CD4-positive, alpha-beta T cell treated with Interferon alpha-2 for 1 hour (primary cell): ENCODE measurements around the gene PLA2G4D.
A peak's percentile ranks its signal among the peaks of the same experiment; 100 is the strongest.

Source experiments
- DNase-seq, 2 donors: peaks; one replicate each; pipeline ENCODE4 v3.0.0-alpha.2; 2020 to 2022

Gene PLA2G4D

GRCh38 chr15:42089942-42090341 is 4.4 kb downstream of the PLA2G4D start:
- no peak for DNase-seq

- no peak for DNase-seq
Measured at GRCh38 chr15:42088801-42089640, 5.3 kb downstream of the PLA2G4D start.

DNA sequence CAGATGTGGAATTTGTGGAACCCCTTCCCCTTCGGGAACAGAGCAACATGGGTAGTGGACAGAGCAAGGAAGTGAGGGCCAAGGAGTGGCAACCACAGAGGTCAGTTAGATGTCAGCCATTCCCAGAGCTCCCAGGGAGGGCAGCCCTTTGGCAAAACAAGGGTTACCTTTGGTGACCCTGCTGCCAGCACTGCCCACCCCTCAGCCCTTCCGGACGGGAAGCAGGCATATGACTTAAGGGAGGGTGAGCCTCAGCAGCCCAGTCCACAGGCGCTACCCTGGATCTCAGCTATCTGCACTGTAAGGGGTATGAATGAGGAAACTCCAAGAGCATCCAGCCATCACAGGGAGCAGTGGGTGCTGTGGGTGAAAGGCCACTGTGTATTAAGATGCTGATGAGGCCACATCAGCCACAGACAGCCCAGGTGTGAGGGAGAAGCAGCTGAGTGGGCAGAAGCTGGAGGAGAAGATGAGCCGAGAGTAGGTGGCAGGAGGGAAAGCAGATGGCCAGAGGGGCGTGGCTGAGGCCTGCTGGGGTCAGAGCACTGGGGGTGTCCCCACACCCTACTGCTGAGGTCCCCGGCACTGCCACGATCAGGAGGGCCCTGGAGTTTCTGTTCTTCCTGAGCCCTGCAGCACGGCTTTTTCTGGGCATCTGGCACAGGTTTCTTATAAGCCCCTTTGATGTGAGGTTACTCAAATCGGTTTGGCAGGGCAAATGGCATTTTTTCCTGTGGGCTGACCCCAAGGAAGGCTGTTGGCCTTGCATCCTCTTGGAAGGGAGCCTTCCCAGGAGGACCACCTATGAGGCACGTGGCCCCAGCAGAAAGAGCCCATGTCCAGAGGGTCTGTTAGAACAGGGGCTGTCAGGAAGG is 6.2 kb downstream of the PLA2G4D start:
- DNase-seq, result no peak

GRCh38 chr15:42087460-42087859 is 6.9 kb downstream of the PLA2G4D start:
- no peak for DNase-seq

DNA sequence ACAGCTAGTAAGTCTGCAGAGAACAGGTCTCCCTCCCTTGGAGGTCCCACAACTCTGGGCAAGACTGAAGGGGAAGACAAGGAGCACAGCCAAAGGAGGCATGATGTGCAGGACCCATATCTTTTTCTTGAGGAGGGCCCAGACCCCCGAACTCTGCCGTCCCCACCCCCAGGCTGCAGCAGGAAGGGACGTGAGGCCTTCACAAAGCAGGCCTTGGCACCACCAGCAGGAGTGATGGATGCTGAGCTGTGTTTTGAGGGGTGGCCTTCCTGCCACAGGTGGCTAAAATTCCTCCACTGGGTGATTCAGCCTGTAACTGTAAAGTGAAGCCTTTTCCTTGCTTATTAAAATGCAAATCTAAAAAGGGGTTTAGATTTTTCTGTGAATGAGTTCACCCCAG is 8.6 kb downstream of the PLA2G4D start:
- DNase-seq, result no peak

GRCh38 chr15:42085236-42085605 is 9.1 kb downstream of the PLA2G4D start:
- DNase-seq, result no peak

- peak; percentile 44 to 48 for DNase-seq
Measured at GRCh38 chr15:42084465-42085235, 9.7 kb downstream of the PLA2G4D start.

DNA sequence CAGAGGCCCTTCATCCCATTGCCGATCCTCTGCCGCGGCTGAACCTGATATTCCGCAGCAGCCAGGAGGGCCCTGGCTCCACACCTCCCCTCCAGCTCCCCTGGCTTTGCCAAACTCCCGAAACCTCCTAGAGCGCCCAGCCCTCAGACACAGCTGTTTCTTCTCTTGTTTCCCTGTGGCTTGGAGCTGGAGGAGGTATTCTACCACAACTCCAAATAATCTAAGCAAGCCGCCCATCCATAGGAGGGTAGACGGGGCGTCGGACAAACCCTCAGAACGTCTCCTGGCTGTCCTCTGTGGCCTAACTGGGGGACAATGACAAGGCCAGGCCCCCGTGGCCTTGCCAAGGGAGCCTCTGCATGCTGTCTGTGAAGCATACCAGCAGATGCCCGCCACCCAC is 10.4 kb downstream of the PLA2G4D start:
- no peak for DNase-seq

GRCh38 chr15:42083605-42083908 is 10.8 kb downstream of the PLA2G4D start:
- DNase-seq, result no peak

- no peak for DNase-seq
Measured at GRCh38 chr15:42082823-42083604, 11.3 kb downstream of the PLA2G4D start.

- no peak for DNase-seq
Measured at GRCh38 chr15:42082141-42082540, 12.2 kb downstream of the PLA2G4D start.

DNA sequence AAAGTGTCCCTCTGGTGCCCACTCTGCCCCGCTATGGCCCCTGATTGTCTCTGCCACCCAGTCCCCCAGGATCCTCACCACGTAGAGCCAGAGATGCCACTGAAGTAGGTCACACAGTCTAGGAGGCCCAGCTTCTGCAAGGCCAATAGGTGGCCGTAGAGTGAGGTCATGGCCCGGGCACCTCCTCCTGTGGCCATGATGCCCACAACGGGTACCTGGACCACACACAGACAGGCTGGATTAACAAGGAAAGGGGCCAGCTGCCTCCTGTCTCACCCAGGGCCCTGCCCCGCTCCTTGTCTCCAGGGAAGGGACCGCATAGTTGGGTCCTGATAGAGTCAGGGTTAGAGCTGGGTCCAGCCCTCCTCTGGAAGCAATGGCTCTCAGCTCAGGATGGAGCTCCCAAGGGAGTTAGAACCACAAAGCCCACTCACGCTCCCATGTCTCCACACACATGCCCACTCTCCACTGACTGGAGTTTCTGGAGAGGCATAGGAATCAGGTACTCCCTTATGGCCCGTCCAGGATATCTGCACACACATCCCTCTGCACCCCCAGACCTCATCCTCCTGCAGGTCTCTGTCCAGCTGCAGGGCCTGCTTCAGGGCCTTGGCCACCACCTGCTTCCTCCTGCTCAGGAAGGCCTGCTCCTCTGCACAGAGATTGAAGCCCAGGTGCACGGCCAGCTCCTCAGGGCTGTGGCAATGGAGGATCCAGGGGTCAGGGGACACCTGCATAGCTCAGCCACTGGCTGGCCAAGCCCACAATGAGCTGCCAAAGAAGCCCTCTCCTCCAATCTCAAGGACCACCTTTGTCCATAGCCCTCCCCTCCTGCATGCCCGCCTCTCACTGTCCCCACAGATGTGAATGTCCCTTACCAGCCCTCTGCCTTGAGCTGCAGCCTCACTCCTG is 13.2 kb downstream of the PLA2G4D start:
- DNase-seq, result no peak

- DNase-seq, result no peak
Measured at GRCh38 chr15:42080186-42080918, 14.0 kb downstream of the PLA2G4D start.

GRCh38 chr15:42079401-42079908 is 14.9 kb downstream of the PLA2G4D start:
- DNase-seq, result no peak

- DNase-seq, result no peak
Measured at GRCh38 chr15:42078903-42079302, 15.5 kb downstream of the PLA2G4D start.

GRCh38 chr15:42077689-42078088 is 16.7 kb downstream of the PLA2G4D start:
- DNase-seq, result no peak

DNA sequence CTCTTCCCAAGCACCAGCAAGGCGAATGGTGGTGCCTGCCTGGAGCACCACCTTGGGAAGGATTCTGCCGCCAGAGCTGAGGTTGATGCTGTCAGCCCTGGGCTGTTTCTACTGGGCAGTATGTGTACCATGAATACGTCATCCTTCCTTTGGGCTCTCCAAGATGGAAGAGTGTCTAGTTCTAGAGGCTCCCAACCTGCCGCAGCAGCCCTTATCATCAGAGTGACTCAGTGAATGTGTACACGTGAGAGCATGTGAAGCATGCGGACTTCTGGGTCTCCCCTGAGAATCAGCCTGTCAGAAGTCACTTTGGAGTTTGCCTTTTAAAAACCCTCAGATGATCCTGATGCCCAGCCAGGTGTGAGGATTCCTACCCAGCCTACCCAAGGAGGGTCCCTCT is 20.9 kb downstream of the PLA2G4D start:
- no peak for DNase-seq

DNA sequence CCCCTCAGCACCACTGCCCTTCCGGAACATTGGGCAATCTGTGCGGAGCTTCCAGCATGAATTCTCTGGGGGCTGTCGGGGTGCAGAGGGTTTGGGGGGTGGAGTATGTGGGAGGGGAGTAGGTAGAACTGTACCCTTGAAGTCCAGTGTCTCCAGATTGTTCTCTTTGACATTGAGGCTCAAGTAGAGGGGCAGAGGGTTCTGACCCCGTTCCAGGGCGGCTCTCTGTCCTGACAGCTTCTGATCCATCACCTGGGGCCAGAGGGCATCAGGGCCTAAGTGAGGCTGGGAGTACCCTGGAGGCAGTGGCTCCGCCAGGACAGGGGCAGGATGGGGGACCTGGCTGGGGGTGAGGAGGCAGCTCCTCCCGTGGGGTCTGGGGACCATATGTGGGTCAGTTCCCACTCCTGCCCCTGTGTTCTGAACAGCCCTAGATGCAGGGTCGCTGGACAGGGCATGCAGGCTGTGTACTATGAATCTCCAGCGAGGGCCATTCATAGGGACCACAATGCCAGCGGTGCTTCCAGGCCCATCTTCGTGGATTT is 22.1 kb downstream of the PLA2G4D start:
- no peak for DNase-seq

- no peak for DNase-seq
Measured at GRCh38 chr15:42071717-42072116, 22.6 kb downstream of the PLA2G4D start.

DNA sequence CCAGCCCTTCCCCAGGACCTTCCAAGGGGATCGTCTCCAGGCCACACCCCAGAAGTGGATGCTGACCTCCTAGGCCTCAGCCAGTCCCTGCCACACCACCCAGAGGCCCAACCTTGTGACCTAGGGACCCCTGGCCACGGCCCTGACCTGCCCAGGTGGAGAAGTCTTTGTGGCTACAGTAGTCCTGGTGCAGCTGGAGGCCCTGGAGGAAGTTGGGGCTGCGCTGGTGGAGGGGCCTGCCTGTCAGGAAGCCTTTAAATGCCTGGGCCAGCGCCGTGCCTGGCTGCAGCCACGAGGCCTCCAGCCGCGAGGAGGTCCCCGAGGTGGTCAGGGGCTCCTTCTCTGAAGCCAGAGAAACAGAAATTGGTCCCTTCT is 23.4 kb downstream of the PLA2G4D start:
- DNase-seq, result no peak
